Putamen (tissue), 1 donor: ENCODE measurements around the gene FRAS1.
A peak's percentile ranks its signal among the peaks of the same experiment; 100 is the strongest.

Source experiments
- DNase-seq: peaks from one replicate; pipeline ENCODE4 v3.0.0-alpha.2; 2016; ENCODE audit warnings: low spot score

FRAS1 gene

DNA sequence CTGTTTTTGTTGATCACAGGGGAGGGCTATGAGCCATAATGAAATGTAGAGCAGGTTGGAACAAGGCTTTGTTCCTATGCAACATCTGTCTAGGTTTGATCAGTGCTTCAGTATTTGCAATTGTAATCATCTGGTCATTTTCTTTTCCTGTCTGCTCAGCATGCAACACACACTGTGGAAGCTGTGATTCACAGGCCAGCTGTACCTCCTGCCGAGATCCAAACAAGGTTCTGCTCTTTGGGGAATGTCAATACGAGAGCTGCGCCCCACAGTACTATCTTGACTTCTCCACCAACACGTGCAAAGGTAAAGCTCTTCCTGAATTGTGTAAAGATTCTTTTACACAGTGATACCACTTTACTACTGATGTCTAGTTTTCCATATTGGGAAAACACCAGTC is 312.6 kb downstream of the FRAS1 start:
- DNase-seq = no peak

- DNase-seq = no peak
Measured at GRCh38 chr4:78370631-78371372, 313.7 kb downstream of the FRAS1 start.

- DNase-seq = no peak
Measured at GRCh38 chr4:78372355-78372988, 315.3 kb downstream of the FRAS1 start.

- DNase-seq = no peak
Measured at GRCh38 chr4:78377555-78377954, 320.4 kb downstream of the FRAS1 start.

- DNase-seq = no peak
Measured at GRCh38 chr4:78379040-78379439, 321.9 kb downstream of the FRAS1 start.

- DNase-seq = no peak
Measured at GRCh38 chr4:78379991-78380729, 323.0 kb downstream of the FRAS1 start.

GRCh38 chr4:78386679-78387078 is 329.6 kb downstream of the FRAS1 start:
- no peak for DNase-seq

- no peak for DNase-seq
Measured at GRCh38 chr4:78395642-78396041, 338.5 kb downstream of the FRAS1 start.

DNA sequence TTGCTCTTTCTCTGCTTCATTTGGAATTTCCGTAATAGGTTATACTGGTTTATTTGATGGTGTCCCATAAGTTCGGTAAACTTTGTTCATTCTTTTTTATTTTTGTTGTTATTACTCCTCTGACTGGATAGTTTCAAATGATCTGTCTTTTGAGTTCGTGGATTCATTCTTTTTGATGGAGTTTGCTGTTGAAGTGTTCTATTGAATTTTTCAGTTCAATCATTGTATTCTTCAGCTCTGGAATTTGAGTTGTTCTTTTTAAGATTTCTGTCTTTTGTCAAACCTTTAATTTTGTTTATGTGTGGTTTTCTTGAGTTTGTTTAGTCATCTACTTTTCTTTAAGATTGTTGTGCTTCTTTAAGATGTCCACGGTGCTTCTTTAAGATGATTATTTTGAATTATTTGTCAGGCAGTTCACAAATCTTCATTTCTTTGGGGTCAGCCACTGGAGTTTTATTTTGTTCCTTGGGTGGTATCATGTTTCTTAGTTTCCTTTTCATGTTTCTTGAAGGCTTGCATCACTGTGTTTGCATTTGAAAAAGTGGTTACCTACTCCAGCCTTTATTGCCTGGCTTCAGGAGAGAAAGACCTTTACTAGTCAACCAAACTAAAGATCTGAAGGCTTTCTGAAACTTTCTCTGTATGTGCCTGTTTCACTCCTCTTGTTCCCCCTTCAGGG is 339.6 kb downstream of the FRAS1 start:
- DNase-seq = no peak

DNA sequence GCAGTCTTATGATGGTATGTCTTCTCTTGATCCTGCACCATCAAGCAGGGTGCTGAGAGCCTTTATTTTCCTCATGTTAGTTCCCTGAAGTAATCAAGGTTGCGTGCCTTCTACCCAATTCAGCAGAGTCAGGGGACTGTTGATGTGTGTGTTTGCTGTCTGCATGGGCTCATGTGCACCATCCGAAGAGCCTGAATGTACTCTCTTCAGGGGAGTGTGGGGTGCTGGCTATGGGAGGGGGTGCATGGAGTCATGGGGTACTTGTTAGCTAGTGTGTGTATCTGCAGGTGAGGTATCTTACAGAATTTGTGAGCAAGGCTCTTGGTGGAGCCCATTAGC is 340.1 kb downstream of the FRAS1 start:
- DNase-seq = no peak

DNA sequence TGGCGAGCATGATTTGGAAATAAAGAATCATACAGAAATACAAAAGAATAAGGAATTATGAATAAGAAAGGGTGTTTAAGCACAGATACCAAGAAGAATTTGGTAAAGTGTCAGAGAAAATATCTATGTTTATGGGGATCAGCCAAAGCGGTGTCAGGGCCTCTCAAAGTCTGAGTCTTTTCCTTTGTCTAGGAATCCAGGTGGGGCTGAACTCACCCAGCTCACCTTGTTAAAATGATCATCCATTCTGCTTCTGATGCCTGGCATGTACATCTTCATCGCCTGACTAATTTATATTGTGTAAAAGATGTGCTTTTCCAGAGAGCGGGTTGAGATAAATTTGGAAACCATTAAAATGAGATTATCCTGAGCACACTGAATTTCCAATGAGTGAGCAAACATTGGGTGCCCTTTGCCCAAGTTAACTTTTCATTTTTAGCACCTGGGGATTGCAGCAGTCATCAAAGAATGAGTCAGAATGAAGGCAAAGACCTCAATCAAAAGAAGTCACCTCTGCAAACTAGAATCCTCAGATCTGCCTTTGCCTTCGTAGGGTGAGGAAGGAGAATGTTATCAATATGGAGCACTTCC is 352.6 kb downstream of the FRAS1 start:
- peak; percentile 57 for DNase-seq

- DNase-seq = no peak
Measured at GRCh38 chr4:78410225-78410624, 353.1 kb downstream of the FRAS1 start.

- no peak for DNase-seq
Measured at GRCh38 chr4:78410676-78411075, 353.6 kb downstream of the FRAS1 start.

GRCh38 chr4:78414116-78414515 is 357.0 kb downstream of the FRAS1 start:
- no peak for DNase-seq

DNA sequence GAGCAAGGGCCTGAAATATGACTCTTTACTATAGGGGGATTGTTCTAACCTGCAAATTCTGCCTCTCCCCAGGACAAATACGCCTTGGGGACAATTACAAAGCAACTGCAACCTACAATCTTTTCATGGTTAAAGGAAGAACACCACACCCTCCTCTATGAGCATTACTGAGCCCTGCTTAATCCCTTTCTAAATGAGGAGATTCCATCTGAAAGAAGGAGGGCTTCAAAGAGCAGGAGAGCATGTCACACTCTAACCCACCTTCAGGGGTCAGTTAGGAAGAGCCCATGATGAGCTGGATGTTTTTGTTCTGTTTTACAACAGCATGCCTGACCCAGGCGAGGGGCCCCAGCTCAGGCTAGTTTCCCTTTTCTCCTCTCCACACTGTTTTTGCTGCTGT is 360.5 kb downstream of the FRAS1 start:
- no peak for DNase-seq

GRCh38 chr4:78418406-78418805 is 361.3 kb downstream of the FRAS1 start:
- DNase-seq = no peak

- DNase-seq = no peak
Measured at GRCh38 chr4:78423790-78424189, 366.7 kb downstream of the FRAS1 start.

DNA sequence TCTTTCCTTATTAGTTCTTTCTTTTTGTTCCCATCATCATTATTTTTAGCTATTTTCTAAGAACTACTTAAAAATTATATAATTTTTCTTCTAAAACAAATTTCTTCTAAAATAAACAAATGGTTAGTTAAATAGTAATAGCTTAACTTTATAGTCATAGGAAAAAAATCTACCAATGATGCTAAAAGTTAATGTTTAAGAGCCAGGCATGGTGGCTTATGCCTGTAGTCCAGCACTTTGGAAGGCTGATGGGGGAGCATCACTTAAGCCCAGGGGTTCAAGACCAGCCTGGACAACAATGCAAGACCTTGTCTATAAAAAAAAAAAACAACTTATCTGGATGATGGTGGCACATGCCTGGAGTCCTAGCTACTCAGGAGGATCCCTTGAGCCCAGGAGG is 367.3 kb downstream of the FRAS1 start:
- no peak for DNase-seq

DNA sequence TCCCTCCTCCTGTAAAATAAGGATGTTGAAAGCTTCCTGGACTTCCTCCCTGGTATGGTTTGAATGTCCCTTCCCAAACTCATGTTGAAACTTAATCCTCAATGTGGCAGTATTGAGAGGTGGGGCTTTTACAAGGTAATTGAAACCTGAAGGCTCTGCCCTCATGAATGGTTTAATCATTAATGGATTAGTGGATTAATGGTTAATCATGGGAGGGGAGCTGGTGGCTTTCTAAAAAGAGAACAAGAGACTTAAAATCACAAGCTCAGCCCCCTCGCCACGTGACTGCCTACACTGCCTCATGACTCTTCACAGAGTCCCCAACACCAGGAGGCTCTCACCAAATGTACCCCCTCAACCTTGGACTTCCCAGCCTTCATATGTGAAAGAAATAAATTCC is 369.8 kb downstream of the FRAS1 start:
- DNase-seq = no peak

GRCh38 chr4:78428996-78429395 is 371.9 kb downstream of the FRAS1 start:
- no peak for DNase-seq

GRCh38 chr4:78432896-78433295 is 375.8 kb downstream of the FRAS1 start:
- DNase-seq = no peak

DNA sequence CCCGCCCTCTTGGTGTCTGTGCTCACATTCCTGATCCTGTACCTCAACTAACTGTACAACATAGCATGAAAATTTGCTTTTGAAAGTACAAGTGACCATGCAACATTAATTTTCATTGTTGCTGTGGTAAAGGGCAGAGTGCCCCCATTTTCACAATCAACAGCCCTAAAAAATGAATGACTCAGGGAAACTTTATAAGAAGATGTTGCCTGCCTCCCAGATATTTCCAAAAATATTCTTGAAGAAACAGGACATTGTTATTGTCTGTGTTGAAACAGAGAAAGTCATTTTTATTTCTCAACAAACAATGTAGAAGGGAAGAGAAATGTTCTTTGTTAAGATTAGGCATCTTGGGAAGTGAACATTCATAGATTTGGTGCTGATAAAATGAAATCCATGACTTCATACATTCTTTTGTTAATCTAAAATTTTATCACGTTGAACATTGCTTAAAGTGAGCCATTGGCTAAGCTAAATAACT is 380.5 kb downstream of the FRAS1 start:
- DNase-seq = no peak
